Measurements from ENCODE around the gene CATSPERD. TPM values are rescaled to one million over a fixed set of nuclear protein-coding genes. Genes with fewer than 3 reads are reported as not detected.
A peak's percentile ranks its signal among the peaks of the same experiment; 100 is the strongest.
"Not testable (repeated sequence)": the region's sequence is repeated elsewhere in the genome, so short reads cannot be mapped to it uniquely, and the experiment has no call there.

Gene CATSPERD
- total RNA-seq, 1 donor from 2014 or later = not detected

DNA sequence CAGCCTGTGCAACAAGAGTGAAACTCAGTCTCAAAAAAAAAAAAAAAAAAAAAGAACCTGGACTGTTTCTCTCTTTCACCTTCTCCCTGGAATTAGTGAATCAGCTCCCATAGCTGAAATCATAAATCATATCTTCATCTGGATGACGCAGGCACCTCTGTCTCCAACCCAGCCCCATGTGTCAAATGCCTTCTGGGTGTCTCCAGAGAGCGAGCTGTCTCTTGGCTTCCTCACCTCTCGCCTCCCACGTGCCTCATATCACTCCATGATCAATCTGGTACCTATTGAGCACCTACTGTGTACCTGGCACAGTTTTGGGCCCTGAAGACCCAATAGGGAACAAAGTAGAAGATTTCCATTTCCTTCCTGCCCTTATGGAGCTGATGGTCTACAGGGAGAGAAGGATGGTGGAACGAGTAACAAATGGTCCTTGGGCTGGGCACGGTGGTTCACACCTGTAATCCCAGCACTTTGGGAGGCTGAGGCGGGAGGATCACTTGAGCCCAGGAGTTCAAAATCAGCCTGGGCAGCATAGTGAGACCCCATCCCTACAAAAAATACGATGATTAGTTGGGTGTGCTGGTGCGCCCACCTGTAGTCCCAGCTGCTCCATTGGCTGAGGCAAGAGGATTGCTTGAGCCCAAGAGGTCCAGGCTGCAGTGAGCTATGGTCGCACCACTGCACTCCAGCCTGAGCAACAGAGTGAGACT is 37.1 kb upstream of the CATSPERD start:
- Histone ChIP-seq H3K4me3 (ENCODE audit: low read depth, low read length) (no peak overlapping the region), H3K36me3 (ENCODE audit: control insufficient read depth, insufficient read depth, low read length) (peaks cover under 1% of the 10 kb centered on the region), H3K27me3 (ENCODE audit: control insufficient read depth, insufficient read depth, low read length) (no peaks in the 10 kb centered on the region)
- TF ChIP-seq, protein P1, sequence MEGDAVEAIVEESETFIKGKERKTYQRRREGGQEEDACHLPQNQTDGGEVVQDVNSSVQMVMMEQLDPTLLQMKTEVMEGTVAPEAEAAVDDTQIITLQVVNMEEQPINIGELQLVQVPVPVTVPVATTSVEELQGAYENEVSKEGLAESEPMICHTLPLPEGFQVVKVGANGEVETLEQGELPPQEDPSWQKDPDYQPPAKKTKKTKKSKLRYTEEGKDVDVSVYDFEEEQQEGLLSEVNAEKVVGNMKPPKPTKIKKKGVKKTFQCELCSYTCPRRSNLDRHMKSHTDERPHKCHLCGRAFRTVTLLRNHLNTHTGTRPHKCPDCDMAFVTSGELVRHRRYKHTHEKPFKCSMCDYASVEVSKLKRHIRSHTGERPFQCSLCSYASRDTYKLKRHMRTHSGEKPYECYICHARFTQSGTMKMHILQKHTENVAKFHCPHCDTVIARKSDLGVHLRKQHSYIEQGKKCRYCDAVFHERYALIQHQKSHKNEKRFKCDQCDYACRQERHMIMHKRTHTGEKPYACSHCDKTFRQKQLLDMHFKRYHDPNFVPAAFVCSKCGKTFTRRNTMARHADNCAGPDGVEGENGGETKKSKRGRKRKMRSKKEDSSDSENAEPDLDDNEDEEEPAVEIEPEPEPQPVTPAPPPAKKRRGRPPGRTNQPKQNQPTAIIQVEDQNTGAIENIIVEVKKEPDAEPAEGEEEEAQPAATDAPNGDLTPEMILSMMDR (IDR thresholded peaks at IDR 0.05; ENCODE audit: insufficient read depth, low read length, severe bottlenecking) = no peak
- DNase-seq (ENCODE audit: low read depth) = no peak
- FAIRE-seq = no peak

DNA sequence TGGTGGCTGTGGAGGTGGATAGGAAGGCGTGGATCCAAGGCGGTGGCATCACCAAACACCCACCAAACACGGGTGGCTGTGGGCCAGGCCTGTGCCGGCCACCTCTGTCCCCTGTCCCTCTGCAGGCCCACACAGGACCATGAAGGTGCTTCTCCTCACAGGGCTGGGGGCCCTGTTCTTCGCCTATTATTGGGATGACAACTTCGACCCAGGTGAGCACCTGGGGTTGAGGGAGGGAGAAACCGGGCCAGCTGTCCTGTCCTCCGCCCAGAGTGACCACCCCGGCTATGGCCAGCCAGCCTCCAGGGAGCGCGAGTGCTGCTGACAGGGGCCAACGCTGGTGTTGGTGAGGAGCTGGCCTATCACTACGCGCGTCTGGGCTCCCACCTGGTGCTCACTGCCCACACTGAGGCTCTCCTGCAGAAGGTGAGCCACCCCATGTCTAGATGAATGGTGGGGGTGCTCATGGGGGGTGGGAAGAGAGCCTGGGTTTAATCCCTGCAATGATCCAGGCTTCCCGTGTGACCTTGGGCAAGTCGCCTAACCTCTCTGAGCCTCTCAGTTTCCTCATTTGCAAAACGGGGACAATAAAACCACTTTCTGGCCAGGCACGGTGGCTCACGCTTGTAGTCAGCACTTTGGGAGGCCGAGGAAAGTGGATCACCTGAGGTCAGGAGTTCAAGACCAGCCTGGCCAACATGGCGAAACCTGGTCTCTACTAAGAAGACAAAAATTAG is 35.6 kb upstream of the CATSPERD start:
- Histone ChIP-seq H3K27me3 (ENCODE audit: control insufficient read depth, insufficient read depth, low read length) (no peaks in the 10 kb centered on the region), H3K4me3 (ENCODE audit: low read depth, low read length) (no peak overlapping the region), H3K36me3 (ENCODE audit: control insufficient read depth, insufficient read depth, low read length) (no peaks in the 10 kb centered on the region)
- TF ChIP-seq, protein P1 (IDR thresholded peaks at IDR 0.05; ENCODE audit: insufficient read depth, low read length, severe bottlenecking) = no peak
- FAIRE-seq (no peak), DNase-seq (ENCODE audit: low read depth) (no peak)

DNA sequence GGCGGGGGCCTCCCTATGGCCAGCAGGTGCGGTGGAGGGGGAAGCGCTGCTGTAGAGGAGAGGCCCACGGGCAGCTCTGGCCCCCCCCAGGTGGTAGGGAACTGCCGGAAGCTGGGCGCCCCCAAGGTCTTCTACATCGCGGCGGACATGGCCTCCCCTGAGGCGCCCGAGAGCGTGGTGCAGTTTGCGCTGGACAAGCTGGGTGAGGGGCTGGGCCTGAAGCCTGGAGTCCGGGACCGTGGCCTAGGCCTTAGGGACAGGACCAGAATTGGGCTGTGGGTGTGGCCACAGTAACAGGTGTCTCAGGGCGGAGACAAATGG is 34.2 kb upstream of the CATSPERD start:
- no peak for FAIRE-seq
- DNase-seq (ENCODE audit: low read depth) = no peak
- H3K4me3 ChIP-seq (ENCODE audit: low read depth, low read length) = peak overlapping the region; percentile 64
- H3K36me3 ChIP-seq (ENCODE audit: control insufficient read depth, insufficient read depth, low read length) = peaks cover 3% of the 10 kb centered on the region
- TF ChIP-seq, protein P1 (IDR thresholded peaks at IDR 0.05; ENCODE audit: insufficient read depth, low read length, severe bottlenecking) = no peak
- no peaks in the 10 kb centered on the region for H3K27me3 ChIP-seq (ENCODE audit: control insufficient read depth, insufficient read depth, low read length)

DNA sequence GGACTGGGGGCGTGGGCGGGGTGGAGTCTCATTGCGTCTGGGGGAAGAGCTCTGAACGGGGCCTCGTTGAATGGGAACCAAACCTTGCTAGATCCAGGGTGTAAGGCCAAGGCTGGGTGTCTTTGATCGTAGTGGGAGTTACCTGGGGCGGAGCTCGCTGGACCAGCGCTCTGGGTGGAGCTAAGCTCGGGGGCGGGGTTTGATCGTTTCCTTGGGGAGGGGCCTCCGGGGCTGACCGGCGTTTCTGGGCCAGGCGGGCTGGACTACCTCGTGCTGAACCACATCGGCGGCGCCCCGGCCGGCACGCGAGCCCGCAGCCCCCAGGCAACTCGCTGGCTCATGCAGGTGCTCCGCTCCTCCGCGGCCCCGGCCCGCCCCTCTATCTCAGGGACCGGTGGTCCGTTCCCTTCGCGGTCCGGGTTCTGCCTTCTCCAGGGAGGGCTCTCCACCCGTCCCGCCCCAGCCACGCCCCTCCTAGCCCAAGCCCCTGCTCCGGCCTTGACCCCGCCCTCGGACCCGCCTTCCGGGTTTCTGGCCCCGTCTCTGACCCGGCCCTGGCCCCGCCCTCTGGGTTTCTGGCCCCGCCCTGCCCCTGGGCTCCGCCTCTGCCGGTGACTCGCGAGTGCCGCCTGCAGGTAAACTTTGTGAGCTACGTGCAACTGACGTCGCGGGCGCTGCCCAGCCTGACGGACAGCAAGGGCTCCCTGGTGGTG is 33.6 kb upstream of the CATSPERD start:
- DNase-seq (ENCODE audit: low read depth) (peak; percentile 77), FAIRE-seq (no peak)
- peaks cover 6% of the 10 kb centered on the region for H3K36me3 ChIP-seq (ENCODE audit: control insufficient read depth, insufficient read depth, low read length)
- TF ChIP-seq, protein P1 (IDR thresholded peaks at IDR 0.05; ENCODE audit: insufficient read depth, low read length, severe bottlenecking) = peak; percentile 95
- peak overlapping the region; percentile 64 for H3K4me3 ChIP-seq (ENCODE audit: low read depth, low read length)
- H3K27me3 ChIP-seq (ENCODE audit: control insufficient read depth, insufficient read depth, low read length) = no peaks in the 10 kb centered on the region

DNA sequence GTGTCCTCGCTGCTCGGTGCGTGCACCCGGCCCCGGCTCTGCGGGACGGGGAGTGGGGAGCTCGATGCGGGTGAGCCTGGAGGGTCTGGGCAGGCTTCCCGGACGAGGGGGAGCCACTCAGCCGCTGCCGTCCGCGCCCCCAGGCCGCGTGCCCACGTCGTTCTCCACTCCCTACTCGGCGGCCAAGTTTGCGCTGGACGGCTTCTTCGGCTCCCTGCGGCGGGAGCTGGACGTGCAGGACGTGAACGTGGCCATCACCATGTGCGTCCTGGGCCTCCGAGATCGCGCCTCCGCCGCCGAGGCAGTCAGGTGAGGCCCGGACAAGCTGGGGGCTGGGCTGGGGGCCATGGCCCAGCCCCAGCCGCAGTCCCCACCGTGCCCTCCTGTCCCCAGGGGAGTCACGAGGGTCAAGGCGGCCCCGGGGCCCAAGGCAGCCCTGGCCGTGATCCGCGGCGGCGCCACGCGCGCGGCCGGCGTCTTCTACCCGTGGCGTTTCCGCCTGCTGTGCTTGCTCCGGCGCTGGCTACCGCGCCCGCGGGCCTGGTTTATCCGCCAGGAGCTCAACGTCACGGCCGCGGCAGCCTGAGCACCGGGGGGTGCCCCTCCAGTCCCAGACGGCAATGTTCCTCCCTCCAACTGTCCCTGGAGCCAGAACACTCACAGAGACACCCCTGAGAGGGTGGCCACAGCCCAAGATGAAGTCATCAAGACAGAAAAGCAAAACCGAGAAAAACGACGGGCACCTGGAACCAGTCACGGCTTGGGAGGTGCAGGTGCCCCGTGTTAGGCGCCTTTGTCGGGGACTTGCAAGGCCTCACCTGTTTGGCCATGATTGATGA is 32.9 kb upstream of the CATSPERD start:
- DNase-seq (ENCODE audit: low read depth) = no peak
- TF ChIP-seq, protein P1 (IDR thresholded peaks at IDR 0.05; ENCODE audit: insufficient read depth, low read length, severe bottlenecking) = no peak
- FAIRE-seq = no peak
- peak overlapping the region; percentile 64 for H3K4me3 ChIP-seq (ENCODE audit: low read depth, low read length)
- H3K27me3 ChIP-seq (ENCODE audit: control insufficient read depth, insufficient read depth, low read length) = no peaks in the 10 kb centered on the region
- H3K36me3 ChIP-seq (ENCODE audit: control insufficient read depth, insufficient read depth, low read length) = peaks cover 14% of the 10 kb centered on the region

DNA sequence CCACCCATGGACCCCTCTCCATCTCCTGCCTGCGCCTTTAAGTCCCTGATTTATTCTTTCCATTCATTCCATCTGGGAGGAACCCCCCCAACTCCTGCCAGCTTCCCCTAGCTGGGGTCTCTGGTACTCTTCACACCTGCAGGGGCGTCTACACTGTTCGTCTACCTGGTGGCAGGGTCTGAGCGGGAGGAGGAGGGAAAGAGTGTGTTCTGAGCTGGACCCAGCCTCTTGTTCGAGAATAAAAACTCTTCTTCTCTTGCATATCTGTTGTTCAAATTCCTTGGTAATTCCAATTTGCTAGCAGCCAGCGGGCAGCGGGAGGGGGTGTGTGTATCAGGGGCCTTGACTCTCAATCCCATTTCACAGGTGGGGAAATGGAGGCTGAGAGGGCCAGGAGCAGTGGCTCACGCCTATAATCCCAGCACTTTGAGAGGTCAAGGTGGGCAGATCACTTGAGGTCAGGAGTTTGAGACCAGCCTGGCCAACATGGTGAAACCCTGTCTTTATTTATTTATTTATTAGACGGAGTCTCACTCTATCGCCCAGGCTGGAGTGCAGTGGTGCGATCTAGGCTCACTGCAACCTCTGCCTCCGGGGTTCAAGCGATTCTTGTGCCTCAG is 32.1 kb upstream of the CATSPERD start:
- FAIRE-seq; H3K4me3 ChIP-seq (ENCODE audit: low read depth, low read length); H3K27me3 ChIP-seq (ENCODE audit: control insufficient read depth, insufficient read depth, low read length); DNase-seq (ENCODE audit: low read depth): not testable (repeated sequence)
- peaks cover 21% of the 10 kb centered on the region for H3K36me3 ChIP-seq (ENCODE audit: control insufficient read depth, insufficient read depth, low read length)

Data from bronchial epithelial cell (primary cell).